Measurements from ENCODE around the gene RAB3GAP1.

GRCh38 chr2:135152361-135152760, 100.3 kb downstream of the RAB3GAP1 start:
- TF ChIP-seq POLR2AphosphoS5 (IDR thresholded peaks at IDR 0.05) = no peak
- TF ChIP-seq CTCF (IDR thresholded peaks at IDR 0.05) = no peak
- no peak for TF ChIP-seq EP300 (IDR thresholded peaks at IDR 0.05)
- TF ChIP-seq POLR2A (IDR thresholded peaks at IDR 0.05) = no peak

Data from gastroesophageal sphincter (tissue), 3 donors.